A549 treated with DMSO at 1 μM for 4 hours (cell line): ENCODE results near the gene CASZ1. TPM values are rescaled to one million over a fixed set of nuclear protein-coding genes. Genes with fewer than 3 reads are reported as not detected.

Source experiments
- total RNA-seq: library from RNA; stranded (reverse); fragments of 200-300 nt; extraction: Qiagen RNA extraction; gene quantifications from 5 replicates; pipeline ENCODE4 v1.2.3, GENCODE V29; 2022; ENCODE audit warnings: low read depth

Gene CASZ1
- 1.3 to 2.4 TPM (median 2.1 TPM) in 5 replicates for total RNA-seq

GRCh38 chr1:10796029-10796944, at the start of gene CASZ1:
TSS of gene CASZ1 (minus strand) at chr1:10796646. CDS start at chr1:10693889, 102,757 bp downstream.

Other genes starting within 250 kb of the CASZ1 start
- 186 to 213 TPM (median 210 TPM) in 5 replicates for gene TARDBP, start 216.0 kb upstream of the CASZ1 start, total RNA-seq